ENCODE data around the gene GSG1L. TPM values are rescaled to one million over a fixed set of nuclear protein-coding genes. Genes with fewer than 3 reads are reported as not detected.

Gene GSG1L
- total RNA-seq, 1 donor from 2014 or later: 1.4 TPM

- peaks cover 23% of the 10 kb centered on the region for H3K27me3 Mint-ChIP-seq
- H3K36me3 Mint-ChIP-seq: no peaks in the 10 kb centered on the region
- no peak for DNase-seq (ENCODE audit: extremely low spot score, unreplicated experiment)
- H3K27ac Mint-ChIP-seq: no peak overlapping the region
- no peak overlapping the region for H3K4me3 Mint-ChIP-seq
- H3K4me1 Mint-ChIP-seq (ENCODE audit: unreplicated experiment): no peaks in the 10 kb centered on the region
- TF ChIP-seq, protein P1, sequence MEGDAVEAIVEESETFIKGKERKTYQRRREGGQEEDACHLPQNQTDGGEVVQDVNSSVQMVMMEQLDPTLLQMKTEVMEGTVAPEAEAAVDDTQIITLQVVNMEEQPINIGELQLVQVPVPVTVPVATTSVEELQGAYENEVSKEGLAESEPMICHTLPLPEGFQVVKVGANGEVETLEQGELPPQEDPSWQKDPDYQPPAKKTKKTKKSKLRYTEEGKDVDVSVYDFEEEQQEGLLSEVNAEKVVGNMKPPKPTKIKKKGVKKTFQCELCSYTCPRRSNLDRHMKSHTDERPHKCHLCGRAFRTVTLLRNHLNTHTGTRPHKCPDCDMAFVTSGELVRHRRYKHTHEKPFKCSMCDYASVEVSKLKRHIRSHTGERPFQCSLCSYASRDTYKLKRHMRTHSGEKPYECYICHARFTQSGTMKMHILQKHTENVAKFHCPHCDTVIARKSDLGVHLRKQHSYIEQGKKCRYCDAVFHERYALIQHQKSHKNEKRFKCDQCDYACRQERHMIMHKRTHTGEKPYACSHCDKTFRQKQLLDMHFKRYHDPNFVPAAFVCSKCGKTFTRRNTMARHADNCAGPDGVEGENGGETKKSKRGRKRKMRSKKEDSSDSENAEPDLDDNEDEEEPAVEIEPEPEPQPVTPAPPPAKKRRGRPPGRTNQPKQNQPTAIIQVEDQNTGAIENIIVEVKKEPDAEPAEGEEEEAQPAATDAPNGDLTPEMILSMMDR (conservative IDR thresholded peaks at IDR 0.05): no peak
- H3K9me3 Mint-ChIP-seq: no peaks in the 10 kb centered on the region
Observed at GRCh38 chr16:27847030-27847550, 216.4 kb downstream of the GSG1L start.

- Mint-ChIP-seq H3K9me3 (no peaks in the 10 kb centered on the region), H3K4me1 (ENCODE audit: unreplicated experiment) (no peaks in the 10 kb centered on the region), H3K27ac (no peak overlapping the region), H3K4me3 (no peak overlapping the region), H3K27me3 (peaks cover 14% of the 10 kb centered on the region), H3K36me3 (no peaks in the 10 kb centered on the region)
- TF ChIP-seq, protein P1 (conservative IDR thresholded peaks at IDR 0.05): no peak
- no peak for DNase-seq (ENCODE audit: extremely low spot score, unreplicated experiment)
Observed at GRCh38 chr16:27844826-27845225, 218.7 kb downstream of the GSG1L start.

DNA sequence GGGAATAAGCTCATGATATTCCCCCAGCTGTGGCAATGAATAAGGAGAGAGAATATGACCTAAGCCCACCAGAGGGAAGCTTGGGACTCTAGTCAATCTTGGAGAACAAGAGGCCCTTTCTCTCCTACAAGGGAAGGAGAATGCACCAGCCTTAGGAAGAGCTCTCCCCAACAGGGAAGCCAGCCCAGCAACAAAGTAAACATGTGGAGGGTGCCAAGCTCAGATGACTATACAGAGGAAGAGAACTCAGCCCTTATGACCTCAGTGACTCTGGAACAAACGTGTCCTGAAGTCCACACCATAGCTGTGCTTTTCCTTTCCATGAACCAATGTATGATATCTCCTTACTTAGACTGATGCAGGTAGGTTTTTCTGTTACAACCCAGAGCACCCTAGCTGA lies 219.7 kb downstream of the GSG1L start:
- Mint-ChIP-seq H3K27ac (no peak overlapping the region), H3K36me3 (no peaks in the 10 kb centered on the region), H3K9me3 (no peaks in the 10 kb centered on the region), H3K4me1 (ENCODE audit: unreplicated experiment) (no peaks in the 10 kb centered on the region), H3K4me3 (no peak overlapping the region), H3K27me3 (peaks cover 12% of the 10 kb centered on the region)
- DNase-seq (ENCODE audit: extremely low spot score, unreplicated experiment): no peak
- TF ChIP-seq, protein P1 (conservative IDR thresholded peaks at IDR 0.05): no peak

GRCh38 chr16:27841911-27842310 lies 221.6 kb downstream of the GSG1L start:
- no peak overlapping the region for H3K4me3 Mint-ChIP-seq
- DNase-seq (ENCODE audit: extremely low spot score, unreplicated experiment): no peak
- H3K27ac Mint-ChIP-seq: no peak overlapping the region
- TF ChIP-seq, protein P1 (conservative IDR thresholded peaks at IDR 0.05): no peak
- H3K27me3 Mint-ChIP-seq: peaks cover 8% of the 10 kb centered on the region
- H3K4me1 Mint-ChIP-seq (ENCODE audit: unreplicated experiment): no peaks in the 10 kb centered on the region
- H3K36me3 Mint-ChIP-seq: no peaks in the 10 kb centered on the region
- no peaks in the 10 kb centered on the region for H3K9me3 Mint-ChIP-seq

- TF ChIP-seq, protein P1 (conservative IDR thresholded peaks at IDR 0.05): no peak
- H3K27ac Mint-ChIP-seq: no peak overlapping the region
- H3K4me3 Mint-ChIP-seq: no peak overlapping the region
- no peaks in the 10 kb centered on the region for H3K4me1 Mint-ChIP-seq (ENCODE audit: unreplicated experiment)
- no peaks in the 10 kb centered on the region for H3K36me3 Mint-ChIP-seq
- no peak for DNase-seq (ENCODE audit: extremely low spot score, unreplicated experiment)
- H3K27me3 Mint-ChIP-seq: peaks cover 12% of the 10 kb centered on the region
- no peaks in the 10 kb centered on the region for H3K9me3 Mint-ChIP-seq
Observed at GRCh38 chr16:27841061-27841801, 222.3 kb downstream of the GSG1L start.
